Renal cortical epithelial cell (primary cell): ENCODE results near the gene SLC27A3. TPM values are rescaled to one million over a fixed set of nuclear protein-coding genes. Genes with fewer than 3 reads are reported as not detected.
"Not testable (repeated sequence)": the region's sequence is repeated elsewhere in the genome, so short reads cannot be mapped to it uniquely, and the experiment has no call there.

ENCODE experiments used
- DNase-seq: peaks from one replicate; pipeline ENCODE4 v3.0.0-alpha.2; 2011; ENCODE audit warnings: low read depth
- total RNA-seq: library from RNA; depleted of rRNA; stranded (reverse); fragments of >200 nt; gene quantifications from 2 replicates; pipeline ENCODE4 v1.2.3, GENCODE V29; 2014

The SLC27A3 gene
- total RNA-seq, 1 donor from 2014 or later: 8.5 TPM

DNA sequence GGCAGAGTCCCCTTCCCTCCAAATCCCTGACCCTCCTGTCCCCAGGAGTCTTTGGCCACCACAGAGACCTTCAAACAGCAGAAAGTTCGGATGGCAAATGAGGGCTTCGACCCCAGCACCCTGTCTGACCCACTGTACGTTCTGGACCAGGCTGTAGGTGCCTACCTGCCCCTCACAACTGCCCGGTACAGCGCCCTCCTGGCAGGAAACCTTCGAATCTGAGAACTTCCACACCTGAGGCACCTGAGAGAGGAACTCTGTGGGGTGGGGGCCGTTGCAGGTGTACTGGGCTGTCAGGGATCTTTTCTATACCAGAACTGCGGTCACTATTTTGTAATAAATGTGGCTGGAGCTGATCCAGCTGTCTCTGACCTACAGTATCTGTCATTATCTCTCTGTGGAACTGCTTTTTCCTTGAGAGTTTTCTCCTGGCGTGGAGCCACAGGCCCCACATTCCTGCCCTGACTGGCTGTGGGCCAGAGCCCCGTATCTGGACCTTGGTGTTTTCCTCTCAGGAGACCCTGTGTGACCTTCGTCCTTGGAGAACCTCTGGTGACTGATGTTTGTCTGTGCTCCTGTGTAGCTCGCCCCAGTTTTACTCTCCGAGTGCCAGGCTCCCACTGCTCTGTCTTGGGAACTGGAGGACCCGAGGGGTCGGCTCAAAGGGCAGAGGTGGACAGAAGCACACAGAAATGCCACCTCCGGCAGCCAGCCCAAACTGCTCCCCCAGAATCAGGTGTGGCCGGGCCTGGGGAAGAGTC lies 4.8 kb downstream of the SLC27A3 start:
- no peak for DNase-seq

DNA sequence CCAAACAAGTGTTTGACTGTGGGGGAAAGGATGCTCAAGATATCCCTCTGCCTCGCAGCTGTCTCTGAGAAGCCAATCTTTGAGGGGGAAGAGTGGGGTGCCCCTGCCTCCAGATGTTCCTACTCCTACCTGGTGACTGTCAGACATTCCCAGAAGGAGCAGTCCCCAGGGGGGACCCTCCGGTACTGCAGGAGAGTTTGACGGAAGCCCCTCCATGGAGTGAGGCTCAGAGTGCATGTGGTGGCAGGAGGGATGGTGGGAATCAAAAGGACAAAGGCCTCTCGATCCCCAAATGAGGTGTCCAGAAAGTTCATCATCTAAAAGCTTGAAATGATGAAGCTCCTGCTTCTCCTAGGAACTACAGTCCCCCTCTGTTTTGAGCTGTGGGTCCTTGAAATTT lies 5.3 kb downstream of the SLC27A3 start:
- no peak for DNase-seq

DNA sequence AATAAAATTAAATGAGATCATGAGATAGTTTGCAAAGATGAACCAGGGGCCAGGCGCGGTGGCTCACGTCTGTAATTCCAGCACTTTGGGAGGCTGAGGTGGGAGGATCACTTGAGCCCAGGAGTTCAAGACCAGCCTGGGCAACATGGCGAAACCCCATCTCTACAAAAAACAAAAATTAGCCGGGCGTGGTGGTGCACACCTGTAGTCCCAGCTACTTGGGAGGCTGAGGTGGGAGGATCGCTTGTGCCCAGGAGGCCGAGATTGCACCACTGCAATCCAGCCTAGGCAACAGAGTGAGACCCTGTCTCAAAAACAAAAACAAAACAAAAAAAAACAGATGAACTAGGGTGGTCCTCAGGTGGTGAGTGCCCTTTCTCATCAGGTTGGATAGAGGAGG lies 7.4 kb downstream of the SLC27A3 start:
- not testable (repeated sequence) for DNase-seq

- DNase-seq: peak; percentile 71
Observed at GRCh38 chr1:153783233-153784190, 8.3 kb downstream of the SLC27A3 start.

GRCh38 chr1:153786038-153786790 lies 11.0 kb downstream of the SLC27A3 start:
- no peak for DNase-seq

DNA sequence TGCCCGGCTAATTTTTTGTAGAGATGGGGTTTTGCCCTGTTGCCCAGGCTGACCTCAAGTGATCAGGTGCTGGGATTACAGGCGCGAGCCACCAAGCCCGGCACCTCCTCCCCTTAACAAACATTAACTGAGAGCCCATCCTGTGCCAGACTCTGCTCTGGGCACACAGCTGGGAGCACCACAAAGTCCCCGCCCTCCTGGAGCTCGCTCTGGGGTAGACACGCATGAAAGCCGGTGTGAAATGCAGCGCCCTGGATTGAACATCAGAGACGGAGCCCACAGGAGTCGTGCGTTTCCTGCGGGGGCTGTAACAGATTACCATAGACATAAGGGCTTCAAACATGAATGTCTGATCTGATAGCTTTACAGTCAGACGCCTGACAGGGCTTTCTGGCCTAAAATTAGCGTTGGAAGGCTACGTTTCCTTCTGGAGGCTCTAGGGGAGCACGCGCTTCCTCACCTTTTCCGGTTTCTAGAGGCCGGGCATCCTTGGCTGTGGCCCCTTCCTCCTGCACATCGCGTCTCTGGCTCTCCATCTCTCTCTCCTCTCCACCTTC lies 14.3 kb downstream of the SLC27A3 start:
- DNase-seq: peak; percentile 54

DNA sequence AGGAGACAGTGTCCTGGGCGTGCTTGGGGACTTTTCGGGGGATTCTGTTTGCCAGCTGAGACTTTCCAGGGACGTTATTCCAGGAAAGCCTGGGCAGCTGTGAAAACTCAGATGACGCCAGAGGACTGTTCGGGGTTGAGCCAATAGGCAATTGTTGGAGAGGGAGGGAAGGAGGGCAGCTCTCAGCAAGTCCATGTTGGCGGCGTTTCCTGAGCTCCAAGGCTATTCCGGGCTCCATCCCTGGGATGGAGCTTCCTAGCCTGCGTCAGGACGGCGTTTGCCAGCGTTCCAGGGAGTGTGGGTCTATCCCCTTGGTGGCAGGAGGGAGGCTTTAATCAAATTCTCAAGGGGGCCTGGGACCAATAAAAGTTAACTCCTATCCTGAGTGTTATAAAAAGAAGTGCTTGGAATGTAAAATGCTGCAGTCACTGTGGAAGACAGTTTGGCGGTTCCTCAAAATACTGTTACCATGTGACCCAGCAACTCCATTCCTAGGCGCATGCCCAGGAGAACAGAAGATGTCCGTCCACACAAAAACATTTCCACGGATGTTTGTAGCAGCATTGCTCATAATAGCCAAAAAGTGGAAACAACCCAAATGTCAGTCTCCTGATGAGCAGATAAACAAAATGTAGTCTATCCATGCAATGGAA lies 15.2 kb downstream of the SLC27A3 start:
- DNase-seq: no peak

- peak; percentile 75 for DNase-seq
Observed at GRCh38 chr1:153790966-153791647, 15.9 kb downstream of the SLC27A3 start.

DNA sequence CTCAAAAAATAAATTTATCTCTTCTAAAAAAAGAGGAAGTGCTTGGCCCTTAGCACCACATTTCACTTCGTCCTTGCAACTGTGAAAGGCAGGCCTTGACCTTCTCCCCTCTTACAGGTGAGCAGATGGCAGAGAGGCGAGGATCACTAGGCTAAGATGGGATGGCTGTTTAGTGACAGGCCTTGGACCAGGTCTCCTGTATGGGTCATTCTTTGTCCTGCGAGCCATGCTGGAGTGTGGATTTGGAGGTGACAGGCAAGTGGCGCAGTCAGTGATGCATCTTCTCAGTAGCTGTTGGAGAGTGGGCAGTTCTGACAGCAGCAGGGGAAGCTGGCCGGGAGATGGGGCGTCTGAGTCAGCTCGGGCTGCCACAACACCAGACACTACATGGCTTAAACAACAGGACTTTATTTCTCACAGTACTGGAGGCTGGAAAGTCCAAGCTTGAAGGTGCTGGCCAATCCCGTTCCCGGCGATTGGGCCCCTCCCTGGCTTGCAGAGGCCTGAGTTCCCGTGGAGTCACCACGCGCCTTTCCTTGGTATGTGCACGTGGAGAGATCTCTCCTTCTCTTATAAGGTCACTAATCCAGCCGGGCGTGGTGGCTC lies 16.5 kb downstream of the SLC27A3 start:
- DNase-seq: peak; percentile 12

DNA sequence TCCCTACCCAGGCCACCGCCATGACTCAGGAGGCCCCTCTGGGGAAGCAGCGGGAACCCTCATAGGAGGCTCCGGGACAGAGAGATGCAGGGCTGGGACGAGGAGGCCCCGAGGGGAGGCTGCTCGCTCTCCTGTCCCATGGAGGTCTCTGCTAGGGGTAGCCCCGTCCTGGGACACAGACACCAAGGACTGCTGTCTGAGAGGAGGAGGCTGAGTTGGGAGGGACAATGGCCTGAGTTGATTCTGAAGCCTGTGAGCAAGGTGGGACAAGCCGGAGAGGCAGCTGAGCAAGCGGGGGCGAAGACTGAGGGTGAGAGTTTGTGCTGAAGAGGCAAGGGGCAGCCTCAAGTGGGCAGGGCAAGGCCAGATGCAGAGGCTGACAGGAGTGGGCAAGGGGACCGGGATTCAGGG lies 17.4 kb downstream of the SLC27A3 start:
- DNase-seq: no peak

GRCh38 chr1:153793261-153793972 lies 18.2 kb downstream of the SLC27A3 start:
- DNase-seq: no peak

- DNase-seq: no peak
Observed at GRCh38 chr1:153793973-153794615, 18.9 kb downstream of the SLC27A3 start.

DNA sequence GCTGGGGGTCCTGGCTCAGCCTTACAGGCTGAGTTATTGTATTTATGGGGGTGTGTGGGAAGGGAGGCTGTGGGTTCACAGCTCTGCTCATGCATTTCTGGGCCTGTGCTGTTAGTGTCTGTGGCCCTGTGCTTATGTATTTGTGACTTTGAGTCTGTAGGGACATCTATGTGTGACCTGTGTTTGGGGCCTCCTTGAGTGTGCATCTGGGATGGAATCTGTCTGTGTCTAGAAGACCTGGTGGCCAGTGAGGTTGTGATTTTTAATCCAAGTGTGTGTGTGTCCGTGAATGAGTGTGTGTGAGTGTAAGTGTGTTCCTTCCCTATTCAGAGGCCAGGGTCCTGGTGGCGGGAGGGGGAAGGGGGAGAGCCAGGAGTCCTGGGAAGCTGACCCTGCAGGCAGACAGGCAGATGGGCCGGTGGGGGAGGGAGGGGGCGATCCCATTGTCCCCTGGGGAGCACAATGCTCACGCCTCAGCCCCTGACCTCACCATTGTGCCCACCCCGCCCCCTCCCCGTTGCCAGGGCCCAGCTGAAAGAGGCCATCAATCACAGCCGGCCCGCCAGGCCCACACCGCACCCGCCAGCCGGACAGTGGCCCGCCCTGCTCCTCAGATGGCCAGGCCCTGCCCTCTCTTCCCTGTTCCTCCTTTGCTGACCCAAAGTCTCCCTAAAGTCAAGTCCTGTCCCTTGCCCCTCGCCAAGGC lies 19.6 kb downstream of the SLC27A3 start:
- no peak for DNase-seq

GRCh38 chr1:153795330-153795837 lies 20.2 kb downstream of the SLC27A3 start:
- DNase-seq: no peak

DNA sequence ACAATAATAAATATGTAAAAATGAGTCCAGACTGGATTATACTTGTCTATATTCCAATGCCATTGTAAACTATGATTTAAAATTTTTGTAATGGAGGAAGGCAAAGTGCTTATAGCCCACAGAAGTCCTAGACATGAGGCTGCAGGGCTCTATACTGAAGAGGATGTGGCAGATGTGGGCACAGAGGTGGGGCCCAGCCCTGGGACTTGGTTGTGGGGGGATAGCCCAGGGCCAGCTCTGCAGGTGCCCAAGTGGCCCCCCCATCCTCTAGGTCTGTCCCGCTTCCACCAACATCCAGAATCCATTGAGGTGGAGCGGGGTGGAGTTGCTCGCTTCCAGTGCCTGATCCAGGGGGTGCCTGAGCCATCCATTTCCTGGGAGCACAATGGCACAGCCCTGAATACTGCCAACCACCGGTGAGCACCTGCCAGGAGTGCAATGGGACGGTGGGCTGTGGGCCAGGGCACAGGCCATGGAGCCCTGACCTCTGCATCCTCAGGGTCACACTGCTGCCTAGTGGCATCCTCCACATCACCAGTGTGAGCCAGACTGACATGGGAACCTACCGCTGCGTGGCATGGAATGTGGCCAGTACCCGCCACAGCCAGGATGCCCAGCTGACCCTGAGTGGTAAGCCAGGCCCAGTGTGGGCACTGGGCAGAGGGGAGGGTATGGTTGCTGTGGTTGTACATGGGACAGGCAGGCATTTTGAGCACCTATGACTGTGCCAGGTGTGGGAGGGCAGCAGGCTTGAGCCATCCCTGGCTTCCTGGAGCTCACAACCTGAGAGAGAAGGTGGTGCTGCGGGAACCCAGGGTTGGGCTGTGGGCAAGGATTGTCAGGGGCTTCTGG lies 21.0 kb downstream of the SLC27A3 start:
- DNase-seq: no peak

DNA sequence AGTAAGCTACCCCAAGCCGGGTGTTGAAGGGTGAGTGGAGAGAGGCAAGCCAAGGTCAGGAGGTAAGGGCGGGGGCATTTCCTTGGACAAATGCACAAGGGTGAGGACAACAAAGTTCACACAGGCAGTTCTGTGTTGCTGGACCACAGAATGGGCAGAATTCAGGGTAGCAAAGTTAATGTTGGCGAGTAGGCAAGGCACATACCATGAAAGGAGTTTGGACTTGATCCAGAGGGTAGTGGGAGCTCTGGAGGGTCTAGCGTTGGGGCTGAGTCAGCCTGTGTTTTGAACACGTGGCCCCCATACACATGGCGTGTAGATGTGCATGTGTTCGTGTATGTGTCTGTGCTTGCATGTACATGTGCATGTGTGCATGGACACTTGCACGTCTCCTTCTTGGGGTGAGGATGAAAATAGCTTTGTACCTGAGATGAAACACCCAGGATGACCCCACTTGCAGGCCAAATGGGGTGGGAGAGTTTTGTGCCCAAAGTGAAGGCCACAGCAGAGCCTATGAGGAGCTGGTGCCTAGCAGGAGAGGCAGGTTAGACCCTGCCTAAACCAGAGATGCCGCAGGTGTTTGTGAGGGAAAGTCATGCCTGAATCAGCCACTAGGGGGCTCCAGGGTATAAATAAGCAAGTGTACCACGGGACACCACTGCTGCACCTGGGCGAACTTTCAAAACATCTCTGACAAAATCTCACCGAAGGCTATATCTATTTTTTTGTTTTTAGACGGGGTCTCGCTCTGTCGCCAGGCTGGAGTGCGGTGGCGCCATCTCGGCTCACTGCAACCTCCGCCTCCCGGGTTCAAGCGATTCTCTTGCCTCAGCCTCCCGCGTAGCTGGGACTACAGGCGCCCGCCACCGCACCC lies 21.8 kb downstream of the SLC27A3 start:
- peak; percentile 68 for DNase-seq
